Skeletal muscle cell (primary cell): ENCODE results near the gene COPS3.

Source experiments
- DNase-seq: peaks from one replicate; pipeline ENCODE4 v3.0.0-alpha.2; 2010; ENCODE audit warnings: low read depth
- H3K4me3 ChIP-seq: 2 replicates; pipeline ENCODE4 v1.5.1; 2011; ENCODE audit warnings: low read depth, mild to moderate bottlenecking, control low read depth, low read length, moderate library complexity

COPS3 gene

GRCh38 chr17:17280613-17281549 is at the start of gene COPS3:
TSS of gene COPS3 (minus strand) at chr17:17281246. CDS start at chr17:17281186, 60 bp downstream.
- DNase-seq: peak; percentile 94

GRCh38 chr17:17328251-17328650 is 47.2 kb upstream of the COPS3 start:
- DNase-seq: no peak
- no peak overlapping the region for H3K4me3 ChIP-seq

More at GRCh38 chr17:17280613-17281549, at the start of gene COPS3:
- H3K4me3 ChIP-seq: peak within 1 kb of the TSS; percentile 96

GRCh38 chr17:17326275-17326875 is 45.3 kb upstream of the COPS3 start:
- no peak overlapping the region for H3K4me3 ChIP-seq
- no peak for DNase-seq

- H3K4me3 ChIP-seq: no peak overlapping the region
- DNase-seq: no peak
These were observed 44.8 kb upstream of the COPS3 start for GRCh38 chr17:17325816-17326215.

GRCh38 chr17:17325228-17325627 is 44.2 kb upstream of the COPS3 start:
- no peak for DNase-seq
- H3K4me3 ChIP-seq: no peak overlapping the region

- DNase-seq: no peak
- no peak overlapping the region for H3K4me3 ChIP-seq
These were observed 43.6 kb upstream of the COPS3 start for GRCh38 chr17:17324616-17325015.

- H3K4me3 ChIP-seq: no peak overlapping the region
- no peak for DNase-seq
These were observed 41.8 kb upstream of the COPS3 start for GRCh38 chr17:17322516-17323510.

- no peak overlapping the region for H3K4me3 ChIP-seq
- no peak for DNase-seq
These were observed 40.4 kb upstream of the COPS3 start for GRCh38 chr17:17321356-17322025.

- no peak for DNase-seq
- no peak overlapping the region for H3K4me3 ChIP-seq
These were observed 39.8 kb upstream of the COPS3 start for GRCh38 chr17:17320911-17321220.

- H3K4me3 ChIP-seq: no peak overlapping the region
- DNase-seq: no peak
These were observed 39.3 kb upstream of the COPS3 start for GRCh38 chr17:17320188-17320910.

- H3K4me3 ChIP-seq: no peak overlapping the region
- DNase-seq: no peak
These were observed 34.2 kb upstream of the COPS3 start for GRCh38 chr17:17315142-17315821.

- H3K4me3 ChIP-seq: no peak overlapping the region
- DNase-seq: no peak
These were observed 33.5 kb upstream of the COPS3 start for GRCh38 chr17:17314501-17315071.

GRCh38 chr17:17313350-17313991 is 32.4 kb upstream of the COPS3 start:
- H3K4me3 ChIP-seq: no peak overlapping the region
- DNase-seq: no peak

- DNase-seq: no peak
- no peak overlapping the region for H3K4me3 ChIP-seq
These were observed 28.3 kb upstream of the COPS3 start for GRCh38 chr17:17309356-17309755.

GRCh38 chr17:17305281-17305801 is 24.3 kb upstream of the COPS3 start:
- no peak overlapping the region for H3K4me3 ChIP-seq
- no peak for DNase-seq

GRCh38 chr17:17304521-17304985 is 23.5 kb upstream of the COPS3 start:
- peak overlapping the region; percentile 63 for H3K4me3 ChIP-seq
- no peak for DNase-seq
